A673 (cell line): ENCODE measurements around the gene WDR76. TPM values are rescaled to one million over a fixed set of nuclear protein-coding genes. Genes with fewer than 3 reads are reported as not detected.
"Not testable (repeated sequence)": the region's sequence is repeated elsewhere in the genome, so short reads cannot be mapped to it uniquely, and the experiment has no call there.

Experiments used
- BruUV-seq: library from RNA; stranded (reverse); fragments of 400-500 nt; replicated peaks from 2 replicates; lab custom pipeline; 2021; lab: Mats Ljungman, UMichigan
- CTCF ChIA-PET: fragments of 300-600 bp; sonication (Branson Sonifier 250); formaldehyde crosslinking; loops from one replicate; lab custom pipeline; 2022; ENCODE audit warnings: antibody characterized with exemption; lab: Charles Lee
- POLR2A ChIA-PET: fragments of 300-600 bp; sonication (Branson Sonifier 250); formaldehyde crosslinking; loops from one replicate; lab custom pipeline; 2022; ENCODE audit warnings: antibody characterized with exemption; ENCODE audit not compliant: low non-redundant PET; lab: Charles Lee
- DNase-seq: peaks from one replicate; pipeline ENCODE4 v3.0.0-alpha.2; 2015; ENCODE audit warnings: low spot score
- H3K27ac ChIP-seq: fragments of 200-600 bp; sonication (generic); 2 replicates; pipeline ENCODE4 v1.5.1; 2016; ENCODE audit warnings: mixed run types, low read depth, mild to moderate bottlenecking, mixed read lengths, antibody characterized with exemption, low read length; ENCODE audit not compliant: poor library complexity, severe bottlenecking
- H3K27me3 ChIP-seq: fragments of 200-600 bp; sonication (generic); replicated peaks from 2 replicates; pipeline ENCODE4 v1.6.1; 2017; ENCODE audit warnings: mixed run types, low read depth, mild to moderate bottlenecking, mixed read lengths, antibody characterized with exemption, low read length; ENCODE audit not compliant: insufficient read depth, poor library complexity
- H3K36me3 ChIP-seq: fragments of 200-600 bp; sonication (generic); 2 replicates; pipeline ENCODE4 v1.6.1; 2016; ENCODE audit warnings: mixed run types, mild to moderate bottlenecking, mixed read lengths, antibody characterized with exemption, low read length; ENCODE audit not compliant: insufficient read depth, poor library complexity, severe bottlenecking
- H3K4me1 ChIP-seq: fragments of 200-600 bp; sonication (generic); 2 replicates; pipeline ENCODE4 v1.6.1; 2017; ENCODE audit warnings: mixed run types, mild to moderate bottlenecking, mixed read lengths, antibody characterized with exemption, low read length; ENCODE audit not compliant: insufficient read depth, poor library complexity, severe bottlenecking
- H3K4me3 ChIP-seq: fragments of 200-600 bp; sonication (generic); 2 replicates; pipeline ENCODE4 v1.5.1; 2016; ENCODE audit warnings: low read depth, mixed run types, mild to moderate bottlenecking, mixed read lengths, low read length; ENCODE audit not compliant: poor library complexity, severe bottlenecking
- H3K9me3 ChIP-seq: fragments of 200-600 bp; sonication (generic); 2 replicates; pipeline ENCODE4 v1.6.1; 2016; ENCODE audit warnings: mixed run types, low read depth, mild to moderate bottlenecking, mixed read lengths, antibody characterized with exemption, low read length; ENCODE audit not compliant: poor library complexity, severe bottlenecking
- CTCF ChIP-seq: fragments of 300-800, 200-600 bp; sonication (generic); conservative IDR thresholded peaks from 2 replicates; pipeline ENCODE4 v1.5.1; 2017; ENCODE audit warnings: low read depth, mild to moderate bottlenecking, antibody characterized with exemption, low read length, moderate library complexity, mixed read lengths
- EZH2 ChIP-seq: fragments of 200-600 bp; sonication (generic); IDR thresholded peaks from 2 replicates; pipeline ENCODE4 v1.6.1; 2017; ENCODE audit warnings: borderline replicate concordance, low read depth, mild to moderate bottlenecking, mixed read lengths, antibody characterized with exemption, low read length; ENCODE audit not compliant: poor library complexity, severe bottlenecking
- intact Hi-C: fragments of 100-400 bp; cut with micrococcal nuclease; formaldehyde crosslinking; loops from one replicate; pipeline ENCODE4 v1.10.0; 2022; ENCODE audit not compliant: unreplicated experiment
- total RNA-seq: library from RNA; stranded (reverse); gene quantifications from 2 replicates; pipeline ENCODE4 v1.2.3, GENCODE V29; 2021

The WDR76 gene
- total RNA-seq, 1 experiment from 2014 or later, result 65.2 TPM

GRCh38 chr15:43826029-43826507 is 734 bp upstream of the WDR76 start:
- DNase-seq, result no peak
- ChIA-PET CTCF (no interaction called here), POLR2A (no interaction called here)
- Histone ChIP-seq H3K4me1 (peaks cover 7% of the 10 kb centered on the region), H3K9me3 (no peaks in the 10 kb centered on the region), H3K27ac (peak overlapping the region; percentile 92), H3K4me3 (peak overlapping the region; percentile 72), H3K36me3 (peaks cover 21% of the 10 kb centered on the region), H3K27me3 (no peaks in the 10 kb centered on the region)
- TF ChIP-seq CTCF, result no peak
- no peak for TF ChIP-seq EZH2
- no TSS peak for BruUV-seq
- intact Hi-C loops, result no loop called here

- POLR2A ChIA-PET, result no interaction called here
- Histone ChIP-seq H3K27ac (peak overlapping the region; percentile 92), H3K9me3 (no peaks in the 10 kb centered on the region), H3K27me3 (no peaks in the 10 kb centered on the region), H3K4me1 (peaks cover 7% of the 10 kb centered on the region), H3K36me3 (peaks cover 27% of the 10 kb centered on the region), H3K4me3 (peak overlapping the region; percentile 72)
- peak; percentile 45 for DNase-seq
- CTCF ChIA-PET, result no interaction called here
- intact Hi-C loops, result no loop called here
- TSS peak; percentile 44 for BruUV-seq
- TF ChIP-seq CTCF, result no peak
- no peak for TF ChIP-seq EZH2
These were observed 1.4 kb downstream of the WDR76 start for GRCh38 chr15:43828061-43828657.

- H3K27me3 ChIP-seq, CTCF ChIA-PET, BruUV-seq, H3K4me1 ChIP-seq, POLR2A ChIA-PET, H3K9me3 ChIP-seq, DNase-seq, intact Hi-C loops, H3K27ac ChIP-seq, H3K4me3 ChIP-seq: not testable (repeated sequence)
- peaks cover 37% of the 10 kb centered on the region for H3K36me3 ChIP-seq
These were observed 3.2 kb downstream of the WDR76 start for GRCh38 chr15:43829951-43830540.

GRCh38 chr15:43830691-43831275 is 4.0 kb downstream of the WDR76 start:
- H3K4me1 ChIP-seq, POLR2A ChIA-PET, BruUV-seq, DNase-seq, intact Hi-C loops, H3K4me3 ChIP-seq, CTCF ChIA-PET, H3K9me3 ChIP-seq, H3K27me3 ChIP-seq: not testable (repeated sequence)
- H3K36me3 ChIP-seq, result peaks cover 42% of the 10 kb centered on the region
- H3K27ac ChIP-seq, result peak overlapping the region; percentile 34

GRCh38 chr15:43831519-43832052 is 4.8 kb downstream of the WDR76 start:
- peaks cover 50% of the 10 kb centered on the region for H3K36me3 ChIP-seq
- not testable (repeated sequence) for H3K9me3 ChIP-seq

More at GRCh38 chr15:43831519-43832052, 4.8 kb downstream of the WDR76 start:
- POLR2A ChIA-PET, H3K27me3 ChIP-seq, DNase-seq, intact Hi-C loops, BruUV-seq, H3K4me3 ChIP-seq, H3K4me1 ChIP-seq, CTCF ChIA-PET: not testable (repeated sequence)
- peak overlapping the region; percentile 62 for H3K27ac ChIP-seq
